Activated CD8-positive, alpha-beta memory T cell treated with anti-CD3 and anti-CD28 coated beads for 24 hours (primary cell): ENCODE measurements around the gene ZFYVE21.

Source experiments
- DNase-seq: peaks from one replicate; pipeline ENCODE4 v3.0.0-alpha.2; 2020

Gene ZFYVE21

GRCh38 chr14:103726474-103726873 lies 10.9 kb downstream of the ZFYVE21 start:
- no peak for DNase-seq

DNA sequence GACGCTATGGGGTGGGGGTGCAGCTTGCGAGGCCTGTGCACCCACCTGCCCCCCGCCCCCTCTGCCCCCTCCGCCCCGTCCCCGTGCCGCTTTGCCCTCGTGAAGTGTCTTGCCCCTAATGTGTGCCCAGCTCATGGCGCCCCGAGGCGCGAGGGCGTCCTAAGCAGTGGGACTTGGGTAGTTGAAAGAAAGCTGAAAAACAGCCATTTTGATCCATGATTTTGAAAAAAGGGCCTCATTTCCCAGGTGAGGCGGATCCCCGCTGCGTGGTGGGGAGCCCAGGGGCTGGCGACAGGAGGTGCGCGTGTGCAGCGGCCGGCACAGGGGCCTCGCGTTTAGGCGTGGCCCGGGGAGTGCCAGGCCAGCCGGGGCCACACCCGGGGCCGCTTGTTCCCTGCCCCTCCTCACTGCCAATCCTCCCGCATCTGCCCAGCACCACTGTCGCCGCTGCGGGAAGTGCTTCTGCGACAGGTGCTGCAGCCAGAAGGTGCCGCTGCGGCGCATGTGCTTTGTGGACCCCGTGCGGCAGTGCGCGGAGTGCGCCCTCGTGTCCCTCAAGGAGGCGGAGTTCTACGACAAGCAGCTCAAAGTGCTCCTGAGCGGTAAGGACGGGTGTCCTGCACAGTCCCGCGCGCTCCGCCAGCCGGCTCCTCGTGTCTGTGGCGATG lies 11.8 kb downstream of the ZFYVE21 start:
- no peak for DNase-seq

DNA sequence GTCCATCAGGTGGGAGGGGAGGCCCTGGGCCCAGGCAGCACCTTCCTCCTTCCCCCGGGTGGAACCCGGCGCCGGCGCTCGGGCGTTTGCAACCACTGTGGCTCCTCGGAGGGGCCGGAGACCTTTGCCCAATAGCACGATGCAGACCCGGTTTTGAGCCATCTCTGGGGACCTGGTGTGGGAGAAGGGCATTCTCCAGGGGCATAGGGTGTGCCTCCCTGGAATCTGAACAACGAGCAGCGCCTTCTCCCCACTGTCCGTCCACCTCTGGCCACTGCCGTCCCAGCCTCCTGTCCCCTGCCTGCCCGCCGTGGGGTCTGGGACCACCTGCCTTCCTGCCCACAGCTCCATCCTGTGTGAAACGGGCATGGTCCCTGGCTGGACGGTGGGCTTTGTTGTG lies 12.5 kb downstream of the ZFYVE21 start:
- no peak for DNase-seq

DNA sequence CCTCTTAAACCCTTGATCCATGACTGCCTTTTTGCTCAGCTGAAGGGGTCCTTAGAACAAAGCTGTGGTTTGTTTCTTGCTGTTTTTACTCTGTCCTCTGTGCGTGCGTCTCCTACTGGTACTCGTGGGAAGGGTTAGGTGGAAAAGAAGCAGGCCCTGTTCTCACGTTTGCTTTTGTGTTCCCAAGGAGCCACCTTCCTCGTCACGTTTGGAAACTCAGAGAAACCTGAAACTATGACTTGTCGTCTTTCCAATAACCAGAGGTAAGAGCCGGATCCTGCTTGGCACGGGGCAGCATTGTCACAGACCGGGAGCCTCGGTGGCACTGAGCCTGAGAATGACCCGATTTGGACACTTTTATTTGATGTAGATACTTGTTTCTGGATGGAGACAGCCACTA lies 13.1 kb downstream of the ZFYVE21 start:
- DNase-seq: no peak

GRCh38 chr14:103729496-103730448 lies 14.2 kb downstream of the ZFYVE21 start:
- no peak for DNase-seq

GRCh38 chr14:103730490-103731035 lies 15.0 kb downstream of the ZFYVE21 start:
- DNase-seq: no peak

GRCh38 chr14:103731481-103731880 lies 15.9 kb downstream of the ZFYVE21 start:
- DNase-seq: no peak

GRCh38 chr14:103731916-103732867 lies 16.6 kb downstream of the ZFYVE21 start:
- no peak for DNase-seq

- no peak for DNase-seq
These were observed 17.4 kb downstream of the ZFYVE21 start for GRCh38 chr14:103732868-103733620.

DNA sequence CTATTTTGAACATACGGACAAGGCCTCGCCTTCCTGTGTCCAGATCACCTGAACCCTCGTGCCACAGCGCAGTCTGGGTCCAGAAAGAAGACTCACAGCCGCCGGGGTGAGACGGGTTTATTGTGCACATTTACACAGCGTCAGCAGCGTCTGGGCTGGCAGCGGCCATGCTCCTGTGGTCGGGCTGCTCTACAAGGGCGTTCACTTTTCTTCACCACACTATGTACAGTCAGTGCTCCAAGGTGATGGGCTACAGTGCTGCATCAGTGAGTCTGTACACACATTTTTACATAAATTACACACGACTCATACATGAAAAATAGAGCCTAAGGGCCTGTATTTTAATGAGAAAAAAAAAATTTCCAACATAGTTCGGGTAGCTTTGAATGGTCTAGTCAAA lies 18.0 kb downstream of the ZFYVE21 start:
- DNase-seq: no peak

- DNase-seq: no peak
These were observed 18.7 kb downstream of the ZFYVE21 start for GRCh38 chr14:103734081-103734888.

DNA sequence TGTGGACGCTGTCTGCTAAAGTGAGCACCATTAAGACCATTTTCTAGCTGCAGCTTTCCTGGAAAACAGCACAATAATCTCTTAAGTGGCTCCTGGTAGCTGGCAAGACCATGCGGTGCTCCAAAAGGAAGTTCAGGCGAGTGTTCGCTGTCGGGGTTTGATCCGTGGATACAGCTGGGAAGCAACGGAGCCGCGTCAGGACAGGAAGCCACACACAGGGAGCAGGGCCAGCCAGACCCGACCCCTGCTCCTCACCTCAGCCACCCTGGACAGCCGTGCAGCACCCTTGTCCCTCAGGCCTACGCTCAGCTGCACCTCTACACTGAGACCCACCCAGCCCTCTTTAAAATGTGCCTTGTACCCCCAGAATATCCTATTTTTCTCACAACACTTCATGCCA lies 19.4 kb downstream of the ZFYVE21 start:
- DNase-seq: no peak

DNA sequence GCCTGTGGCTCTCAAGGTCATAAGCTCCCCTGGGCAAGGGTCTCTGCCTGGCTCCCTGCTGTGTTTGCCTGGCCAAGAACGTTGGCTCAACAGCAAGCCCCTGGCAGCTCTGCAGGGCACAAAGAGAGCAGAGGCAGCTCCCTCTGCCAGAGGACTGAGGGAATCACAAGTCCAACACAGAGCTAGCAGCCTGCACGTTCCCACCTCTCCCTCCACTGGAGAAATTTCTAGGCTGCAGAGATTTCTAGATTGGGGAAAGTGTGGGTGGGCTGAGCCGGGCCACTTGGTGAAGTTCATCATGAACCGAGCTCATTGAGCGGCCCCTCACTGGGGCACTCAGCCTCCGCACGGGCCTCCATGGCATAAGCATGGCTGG lies 19.8 kb downstream of the ZFYVE21 start:
- DNase-seq: no peak

DNA sequence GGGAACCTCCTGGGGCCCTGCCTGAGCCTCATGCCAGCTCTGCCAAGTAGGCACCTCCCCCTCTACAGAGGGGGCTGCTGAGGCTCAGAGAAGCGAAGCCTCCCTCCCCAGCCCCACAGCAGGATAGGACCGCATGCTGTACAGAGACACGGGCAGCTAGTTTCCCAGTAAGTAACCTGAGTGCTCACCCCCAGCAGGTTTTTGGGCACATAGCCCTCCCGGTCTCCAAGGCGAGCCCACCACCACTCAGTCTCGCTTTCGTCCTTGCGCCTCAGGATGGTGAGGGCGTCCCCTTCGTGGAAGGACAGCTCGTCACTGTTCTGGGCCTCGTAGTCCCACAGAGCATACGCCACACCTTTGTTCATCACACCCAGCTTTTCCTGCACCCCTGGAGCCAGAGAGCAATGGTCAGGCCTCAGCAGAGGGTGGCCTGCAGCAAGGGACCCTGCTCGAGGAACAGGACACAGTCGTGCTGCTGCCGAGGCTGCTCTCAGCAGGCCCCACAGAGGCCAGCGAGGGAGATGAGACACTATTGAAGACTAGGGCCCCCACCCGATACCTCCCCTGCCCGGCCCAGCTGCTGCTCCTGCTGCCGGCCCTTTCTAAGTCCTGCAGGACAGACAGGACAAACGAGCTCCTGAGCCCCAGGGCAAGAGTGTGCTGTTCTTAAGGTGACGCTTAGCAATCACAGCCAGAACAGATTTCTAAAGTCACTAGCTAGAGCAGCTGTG lies 20.4 kb downstream of the ZFYVE21 start:
- no peak for DNase-seq

DNA sequence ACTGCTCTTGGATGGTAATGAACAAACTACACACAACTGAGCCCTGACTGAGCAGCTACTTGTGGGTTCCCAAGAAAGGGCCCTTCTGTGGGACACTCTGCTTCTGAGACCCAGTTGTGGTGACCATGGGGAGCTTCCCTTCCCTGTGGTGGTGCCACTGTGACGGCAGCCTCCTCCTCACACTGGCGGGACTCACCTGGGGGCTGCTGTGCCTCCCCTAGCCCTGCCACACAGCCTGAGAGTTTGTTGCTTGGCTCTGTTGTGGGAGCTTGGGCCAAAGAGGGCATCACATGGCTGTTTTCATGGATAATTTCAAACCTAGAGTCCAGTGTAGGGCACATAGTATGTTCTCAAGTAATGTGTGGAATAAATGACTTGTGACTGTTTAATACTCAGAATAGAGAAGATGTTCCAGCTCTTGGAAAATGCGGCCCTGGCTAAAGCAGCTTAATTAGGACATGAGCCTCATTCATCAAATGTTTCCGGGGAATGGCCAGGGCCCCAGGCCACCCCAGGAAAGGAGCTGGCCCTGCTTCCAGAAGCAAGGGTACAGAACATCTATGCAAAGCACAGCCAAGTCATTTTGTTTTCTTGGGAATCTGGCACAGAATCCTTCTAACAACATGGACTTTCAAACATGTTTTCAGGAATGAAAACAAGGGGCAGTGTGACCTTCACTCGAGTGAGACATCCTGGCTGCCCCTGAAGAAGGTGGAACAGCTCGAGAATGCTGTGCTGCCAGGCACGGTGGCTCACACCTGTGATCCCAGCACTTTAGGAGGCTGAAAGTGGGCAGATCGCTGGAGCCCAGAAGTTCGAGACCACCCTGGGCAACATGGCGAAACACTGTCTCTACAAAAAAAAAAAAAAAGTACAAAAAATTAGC lies 21.2 kb downstream of the ZFYVE21 start:
- no peak for DNase-seq

DNA sequence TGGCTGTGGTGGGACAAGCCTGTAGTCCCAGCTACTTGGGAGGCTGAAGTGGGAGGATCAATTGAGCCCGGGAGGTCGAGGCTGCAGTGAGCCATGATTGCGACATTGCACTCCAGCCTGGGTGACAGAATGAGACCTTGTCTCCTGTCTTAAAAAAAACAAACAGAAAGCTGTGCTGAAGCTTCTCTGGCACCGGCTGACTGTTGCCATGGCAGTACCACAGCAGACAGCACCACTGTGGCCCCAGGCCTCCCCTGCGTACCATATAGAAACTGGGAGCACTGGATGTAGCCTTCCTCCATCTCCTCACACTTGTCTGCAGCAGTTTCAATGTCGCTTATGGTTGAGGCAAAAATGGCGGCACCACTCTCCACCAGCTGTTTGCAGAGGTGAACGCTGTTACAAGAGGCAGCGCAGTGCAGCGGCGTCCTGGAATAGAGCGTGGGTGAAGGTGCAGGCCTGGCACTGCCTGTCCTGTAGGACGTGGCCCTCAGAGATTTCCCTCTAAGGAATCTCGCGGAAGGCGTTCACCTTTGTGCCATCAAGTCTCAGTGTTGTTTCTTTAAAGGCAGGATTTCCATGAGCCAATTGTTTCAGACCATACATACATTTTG lies 21.9 kb downstream of the ZFYVE21 start:
- no peak for DNase-seq

DNA sequence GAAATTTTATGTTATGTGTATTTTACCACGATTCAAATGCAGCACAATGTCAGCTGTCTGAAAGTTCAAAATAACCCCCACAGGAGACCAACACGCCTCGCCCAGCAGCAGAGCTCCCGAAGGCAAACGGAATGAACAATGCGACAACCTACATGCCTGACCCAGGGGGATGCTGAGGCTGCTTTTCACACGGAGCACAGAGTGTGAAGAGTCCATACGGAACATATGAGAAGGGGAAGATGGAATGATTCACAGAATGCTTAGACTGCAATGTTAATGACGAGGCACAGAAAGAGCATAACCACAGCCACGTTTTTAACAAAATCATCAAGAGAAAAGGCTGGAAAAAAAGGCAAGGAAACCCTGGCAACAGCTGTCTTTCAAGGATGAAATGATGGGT lies 22.6 kb downstream of the ZFYVE21 start:
- no peak for DNase-seq

DNA sequence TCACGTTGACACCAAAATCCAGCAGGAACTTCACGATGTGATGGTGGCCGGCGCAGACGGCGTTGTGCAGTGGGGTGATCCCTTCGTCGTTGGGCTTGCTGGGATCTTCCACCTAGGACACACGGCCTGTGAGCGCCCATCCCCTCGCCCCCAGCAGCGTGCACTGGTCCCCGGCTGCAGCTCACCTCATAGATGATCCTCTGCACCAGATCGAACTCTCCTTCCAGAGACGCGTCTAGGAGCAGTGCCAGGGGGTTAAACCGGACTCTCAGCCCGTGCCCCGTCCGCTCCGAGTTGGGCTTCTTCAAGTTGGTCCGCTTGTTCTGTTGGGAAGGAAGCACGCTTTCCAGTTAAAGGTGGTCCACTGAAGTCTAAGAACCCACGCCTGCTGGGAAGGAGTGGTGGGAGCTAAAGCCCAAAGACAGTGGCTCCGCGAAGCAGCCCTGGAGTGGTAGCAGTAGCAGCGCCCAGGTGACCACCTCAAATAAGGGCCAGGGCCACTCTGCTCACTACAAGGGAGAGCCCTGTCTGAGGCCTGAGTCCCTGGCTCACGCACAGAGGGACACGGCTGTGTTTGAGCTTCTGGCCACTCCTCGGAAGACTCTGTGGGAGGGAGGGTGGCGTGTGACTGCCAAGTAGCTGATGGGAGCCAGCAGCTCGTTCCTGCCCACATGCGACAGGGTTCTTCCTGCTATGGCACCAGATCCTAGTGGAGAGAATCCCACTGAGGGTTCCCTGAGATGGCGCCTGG lies 23.3 kb downstream of the ZFYVE21 start:
- DNase-seq: no peak
